Stimulated activated naive CD4-positive, alpha-beta T cell treated with Interleukin-2 at 50 U/mL for 16 hours (primary cell): Measurements from ENCODE around the gene AQP9.
A peak's percentile ranks its signal among the peaks of the same experiment; 100 is the strongest.

Experiments
- DNase-seq: peaks from one replicate; lab custom pipeline; 2025; lab: John Stamatoyannopoulos, UW

The AQP9 gene

DNA sequence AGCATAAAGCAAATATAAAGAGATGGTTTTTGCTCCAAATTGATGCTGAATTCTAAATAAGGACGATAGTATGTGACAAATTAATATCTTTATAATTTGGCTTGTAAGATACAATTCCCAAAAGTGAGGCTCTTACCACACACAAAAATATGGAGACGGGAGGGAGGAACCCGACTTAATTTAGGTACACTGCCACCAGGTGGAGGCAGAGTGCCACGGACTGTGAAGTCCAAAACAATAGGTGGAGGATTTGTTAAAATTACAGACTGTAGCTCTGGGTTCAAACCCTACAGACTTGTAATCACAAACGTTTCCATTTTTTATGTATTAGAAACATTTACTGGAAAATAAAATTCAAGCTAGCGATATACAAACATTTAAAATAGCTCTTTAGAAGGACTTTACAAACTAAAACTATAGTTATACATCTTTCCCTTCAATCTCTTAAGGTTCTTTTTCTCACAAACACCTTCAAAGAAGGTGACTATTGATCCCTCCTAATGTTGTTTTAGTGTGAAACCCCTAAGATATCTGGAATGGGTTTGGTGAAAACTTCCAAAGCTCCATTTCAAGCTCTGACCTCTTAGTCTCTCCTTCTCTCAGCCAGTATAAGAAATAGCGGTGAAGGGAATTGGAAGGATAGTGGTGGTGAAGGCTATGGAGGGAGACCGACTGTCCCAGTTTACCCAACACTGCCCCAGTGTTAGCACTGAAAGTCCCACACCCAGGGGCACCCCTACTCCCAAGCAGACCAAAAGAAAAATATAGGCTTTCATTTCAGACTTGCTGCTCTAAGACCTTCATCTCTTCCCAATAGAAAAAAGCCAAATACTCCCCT, 89.7 kb downstream of the AQP9 start:
- DNase-seq, result peak; percentile 57

DNA sequence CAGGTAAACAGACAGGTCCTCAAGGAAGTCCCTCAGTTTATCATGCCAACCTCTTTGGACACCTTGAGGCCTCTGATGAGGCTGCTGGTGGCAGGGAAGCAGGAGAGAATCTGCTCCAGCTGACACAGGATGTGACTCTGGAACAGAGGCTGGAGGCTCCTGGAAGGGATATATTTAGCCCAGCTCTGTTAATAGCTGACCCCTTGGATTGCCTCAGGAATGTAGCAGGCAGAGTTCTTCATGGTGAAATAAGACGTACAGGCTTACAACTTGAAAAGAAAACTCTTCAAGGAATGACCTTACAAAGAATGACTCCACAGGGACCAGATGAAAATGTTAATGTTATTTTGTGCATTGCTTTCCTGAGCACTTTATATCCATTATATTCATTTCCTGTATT, 90.5 kb downstream of the AQP9 start:
- no peak for DNase-seq

DNA sequence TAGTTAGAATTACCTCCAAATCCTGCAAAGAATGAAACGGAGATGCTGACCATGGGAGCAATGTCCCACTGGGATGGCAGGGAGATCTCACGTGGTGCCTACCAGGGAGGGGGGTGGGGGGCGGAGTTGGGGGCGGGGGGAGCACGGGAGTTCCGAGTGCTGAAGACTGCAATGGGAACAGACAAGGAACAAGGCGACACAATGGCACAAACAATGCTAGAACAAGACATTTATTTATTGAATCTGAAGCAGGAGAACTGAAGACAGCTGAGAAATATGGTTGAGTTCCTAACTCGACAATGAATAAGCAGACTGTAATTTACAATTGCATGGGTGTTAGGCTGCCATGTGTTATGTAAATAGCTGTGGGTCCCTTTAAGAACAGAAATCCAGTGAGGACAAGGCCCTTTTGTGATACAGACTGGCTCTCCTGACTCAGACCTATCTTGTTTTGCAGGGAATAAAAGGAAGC, 91.2 kb downstream of the AQP9 start:
- DNase-seq, result no peak

GRCh38 chr15:58232281-58233065, 94.3 kb downstream of the AQP9 start:
- no peak for DNase-seq

DNA sequence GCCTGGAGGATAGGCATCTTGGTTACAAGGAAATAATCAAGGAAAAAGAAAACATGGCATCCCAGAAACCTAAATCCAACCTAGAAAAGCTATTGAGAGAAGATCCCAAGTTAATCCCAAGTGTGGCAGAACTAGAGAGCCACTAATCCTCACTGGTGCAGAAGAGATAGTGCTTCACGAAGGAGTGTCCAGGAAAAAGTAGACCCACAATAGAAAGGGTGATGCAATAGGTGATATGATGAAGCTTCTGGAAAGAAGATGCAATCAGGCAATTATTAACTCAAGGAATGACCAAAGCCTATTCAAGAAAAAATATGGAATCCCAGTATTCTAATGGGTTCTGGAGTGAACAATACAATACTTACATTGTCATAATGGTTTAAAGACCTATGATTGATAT, 95.2 kb downstream of the AQP9 start:
- DNase-seq, result no peak
